ENCODE data around the gene DNHD1. TPM values are rescaled to one million over a fixed set of nuclear protein-coding genes. Genes with fewer than 3 reads are reported as not detected.

The DNHD1 gene
- total RNA-seq, 1 donor from 2014 or later, result 17.3 TPM

GRCh38 chr11:6570691-6571427, 73.8 kb downstream of the DNHD1 start:
- no peaks in the 10 kb centered on the region for H3K4me1 Mint-ChIP-seq
- no peaks in the 10 kb centered on the region for H3K27me3 Mint-ChIP-seq (ENCODE audit: low read depth)
- TF ChIP-seq, protein P1, sequence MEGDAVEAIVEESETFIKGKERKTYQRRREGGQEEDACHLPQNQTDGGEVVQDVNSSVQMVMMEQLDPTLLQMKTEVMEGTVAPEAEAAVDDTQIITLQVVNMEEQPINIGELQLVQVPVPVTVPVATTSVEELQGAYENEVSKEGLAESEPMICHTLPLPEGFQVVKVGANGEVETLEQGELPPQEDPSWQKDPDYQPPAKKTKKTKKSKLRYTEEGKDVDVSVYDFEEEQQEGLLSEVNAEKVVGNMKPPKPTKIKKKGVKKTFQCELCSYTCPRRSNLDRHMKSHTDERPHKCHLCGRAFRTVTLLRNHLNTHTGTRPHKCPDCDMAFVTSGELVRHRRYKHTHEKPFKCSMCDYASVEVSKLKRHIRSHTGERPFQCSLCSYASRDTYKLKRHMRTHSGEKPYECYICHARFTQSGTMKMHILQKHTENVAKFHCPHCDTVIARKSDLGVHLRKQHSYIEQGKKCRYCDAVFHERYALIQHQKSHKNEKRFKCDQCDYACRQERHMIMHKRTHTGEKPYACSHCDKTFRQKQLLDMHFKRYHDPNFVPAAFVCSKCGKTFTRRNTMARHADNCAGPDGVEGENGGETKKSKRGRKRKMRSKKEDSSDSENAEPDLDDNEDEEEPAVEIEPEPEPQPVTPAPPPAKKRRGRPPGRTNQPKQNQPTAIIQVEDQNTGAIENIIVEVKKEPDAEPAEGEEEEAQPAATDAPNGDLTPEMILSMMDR (IDR thresholded peaks at IDR 0.05; ENCODE audit: unreplicated experiment), result no peak
- peaks cover 10% of the 10 kb centered on the region for H3K36me3 Mint-ChIP-seq
- no peak for DNase-seq (ENCODE audit: low spot score in 2 of 2, unreplicated experiment in 2 of 2)
- no peaks in the 10 kb centered on the region for H3K9me3 Mint-ChIP-seq
- no peak overlapping the region for H3K4me3 Mint-ChIP-seq
- H3K27ac Mint-ChIP-seq, result no peak overlapping the region

GRCh38 chr11:6571434-6572008, 74.4 kb downstream of the DNHD1 start:
- TF ChIP-seq, protein P1 (IDR thresholded peaks at IDR 0.05; ENCODE audit: unreplicated experiment), result no peak
- Mint-ChIP-seq H3K27me3 (ENCODE audit: low read depth) (no peaks in the 10 kb centered on the region), H3K36me3 (peaks cover 10% of the 10 kb centered on the region), H3K4me1 (peaks cover 2% of the 10 kb centered on the region), H3K27ac (no peak overlapping the region), H3K9me3 (no peaks in the 10 kb centered on the region), H3K4me3 (no peak overlapping the region)
- DNase-seq (ENCODE audit: low spot score in 2 of 2, unreplicated experiment in 2 of 2), result no peak

- Mint-ChIP-seq H3K27ac (no peak overlapping the region), H3K27me3 (ENCODE audit: low read depth) (no peaks in the 10 kb centered on the region), H3K36me3 (peaks cover 10% of the 10 kb centered on the region), H3K4me1 (peaks cover 9% of the 10 kb centered on the region), H3K9me3 (no peaks in the 10 kb centered on the region), H3K4me3 (no peak overlapping the region)
- DNase-seq (ENCODE audit: low spot score in 2 of 2, unreplicated experiment in 2 of 2), result no peak
- TF ChIP-seq, protein P1 (IDR thresholded peaks at IDR 0.05; ENCODE audit: unreplicated experiment), result no peak
Observed at GRCh38 chr11:6572215-6572614, 75.1 kb downstream of the DNHD1 start.

GRCh38 chr11:6574816-6575715, 78.0 kb downstream of the DNHD1 start:
- H3K36me3 Mint-ChIP-seq, result peaks cover 6% of the 10 kb centered on the region
- H3K4me3 Mint-ChIP-seq, result no peak overlapping the region
- peaks cover 12% of the 10 kb centered on the region for H3K4me1 Mint-ChIP-seq
- no peak for DNase-seq (ENCODE audit: low spot score in 2 of 2, unreplicated experiment in 2 of 2)
- H3K27me3 Mint-ChIP-seq (ENCODE audit: low read depth), result no peaks in the 10 kb centered on the region
- TF ChIP-seq, protein P1 (IDR thresholded peaks at IDR 0.05; ENCODE audit: unreplicated experiment), result no peak
- H3K9me3 Mint-ChIP-seq, result no peaks in the 10 kb centered on the region
- H3K27ac Mint-ChIP-seq, result no peak overlapping the region

- H3K27ac Mint-ChIP-seq, result peak overlapping the region; percentile 54
- peaks cover 10% of the 10 kb centered on the region for H3K36me3 Mint-ChIP-seq
- H3K9me3 Mint-ChIP-seq, result peaks cover 5% of the 10 kb centered on the region
- no peak overlapping the region for H3K4me3 Mint-ChIP-seq
- DNase-seq (ENCODE audit: low spot score in 2 of 2, unreplicated experiment in 2 of 2), result no peak
- peaks cover 12% of the 10 kb centered on the region for H3K4me1 Mint-ChIP-seq
- TF ChIP-seq, protein P1 (IDR thresholded peaks at IDR 0.05; ENCODE audit: unreplicated experiment), result no peak
- no peaks in the 10 kb centered on the region for H3K27me3 Mint-ChIP-seq (ENCODE audit: low read depth)
Observed at GRCh38 chr11:6576471-6577373, 79.6 kb downstream of the DNHD1 start.
